ENCODE measurements around the gene OCIAD2. TPM values are rescaled to one million over a fixed set of nuclear protein-coding genes. Genes with fewer than 3 reads are reported as not detected.

OCIAD2 gene
- total RNA-seq, 1 experiment from 2014 or later: 166 TPM

DNA sequence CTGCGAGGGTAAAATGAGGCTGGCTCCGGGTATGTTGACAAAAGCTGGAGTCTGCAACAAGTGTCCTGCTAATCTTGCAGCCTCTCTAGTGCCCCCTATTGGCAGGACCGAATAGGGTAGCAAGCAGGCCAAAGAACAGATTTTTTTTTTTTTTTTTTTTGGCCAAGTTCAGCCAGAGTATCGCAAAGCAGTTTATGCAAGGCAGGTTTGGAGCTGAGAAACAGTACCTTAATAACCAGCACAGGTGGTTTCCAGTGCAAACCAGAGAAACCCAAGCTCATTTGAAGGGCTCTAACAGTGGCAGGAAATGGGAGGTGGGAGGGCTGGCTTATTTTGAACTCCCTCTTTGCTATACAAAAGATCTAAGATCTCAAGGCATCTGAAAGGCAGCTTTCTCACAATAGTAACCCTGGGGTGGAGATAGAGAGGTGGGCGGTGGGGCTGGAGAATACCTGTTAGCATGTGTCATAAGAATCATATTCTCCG lies 38.2 kb upstream of the OCIAD2 start:
- H3K27me3 ChIP-seq (replicated peaks; ENCODE audit: insufficient read depth, low read depth, low read length, poor library complexity): no peaks in the 10 kb centered on the region
- no peaks in the 10 kb centered on the region for H3K4me1 ChIP-seq (ENCODE audit: insufficient read depth, low read length, poor library complexity, severe bottlenecking)
- no peaks in the 10 kb centered on the region for H3K9me3 ChIP-seq (ENCODE audit: low read depth, low read length, poor library complexity, severe bottlenecking)
- peak; percentile 32 for DNase-seq (ENCODE audit: low spot score)
- H3K36me3 ChIP-seq (ENCODE audit: insufficient read depth, low read length, poor library complexity, severe bottlenecking): no peaks in the 10 kb centered on the region
- BruUV-seq (replicated peaks): no TSS peak
- H3K27ac ChIP-seq (ENCODE audit: low read depth, low read length, poor library complexity, severe bottlenecking): no peak overlapping the region
- TF ChIP-seq EZH2 (IDR thresholded peaks at IDR 0.05; ENCODE audit: borderline replicate concordance, low read depth, low read length, poor library complexity, severe bottlenecking): no peak
- TF ChIP-seq, protein P1, sequence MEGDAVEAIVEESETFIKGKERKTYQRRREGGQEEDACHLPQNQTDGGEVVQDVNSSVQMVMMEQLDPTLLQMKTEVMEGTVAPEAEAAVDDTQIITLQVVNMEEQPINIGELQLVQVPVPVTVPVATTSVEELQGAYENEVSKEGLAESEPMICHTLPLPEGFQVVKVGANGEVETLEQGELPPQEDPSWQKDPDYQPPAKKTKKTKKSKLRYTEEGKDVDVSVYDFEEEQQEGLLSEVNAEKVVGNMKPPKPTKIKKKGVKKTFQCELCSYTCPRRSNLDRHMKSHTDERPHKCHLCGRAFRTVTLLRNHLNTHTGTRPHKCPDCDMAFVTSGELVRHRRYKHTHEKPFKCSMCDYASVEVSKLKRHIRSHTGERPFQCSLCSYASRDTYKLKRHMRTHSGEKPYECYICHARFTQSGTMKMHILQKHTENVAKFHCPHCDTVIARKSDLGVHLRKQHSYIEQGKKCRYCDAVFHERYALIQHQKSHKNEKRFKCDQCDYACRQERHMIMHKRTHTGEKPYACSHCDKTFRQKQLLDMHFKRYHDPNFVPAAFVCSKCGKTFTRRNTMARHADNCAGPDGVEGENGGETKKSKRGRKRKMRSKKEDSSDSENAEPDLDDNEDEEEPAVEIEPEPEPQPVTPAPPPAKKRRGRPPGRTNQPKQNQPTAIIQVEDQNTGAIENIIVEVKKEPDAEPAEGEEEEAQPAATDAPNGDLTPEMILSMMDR (conservative IDR thresholded peaks at IDR 0.05; ENCODE audit: low read depth, low read length): peak; percentile 74
- ChIA-PET CTCF (no interaction called here), POLR2A (ENCODE audit: low non-redundant PET) (no interaction called here)
- intact Hi-C loops (cut with micrococcal nuclease; ENCODE audit: unreplicated experiment): no loop called here
- no peak overlapping the region for H3K4me3 ChIP-seq (ENCODE audit: low read depth, low read length, poor library complexity, severe bottlenecking)

DNA sequence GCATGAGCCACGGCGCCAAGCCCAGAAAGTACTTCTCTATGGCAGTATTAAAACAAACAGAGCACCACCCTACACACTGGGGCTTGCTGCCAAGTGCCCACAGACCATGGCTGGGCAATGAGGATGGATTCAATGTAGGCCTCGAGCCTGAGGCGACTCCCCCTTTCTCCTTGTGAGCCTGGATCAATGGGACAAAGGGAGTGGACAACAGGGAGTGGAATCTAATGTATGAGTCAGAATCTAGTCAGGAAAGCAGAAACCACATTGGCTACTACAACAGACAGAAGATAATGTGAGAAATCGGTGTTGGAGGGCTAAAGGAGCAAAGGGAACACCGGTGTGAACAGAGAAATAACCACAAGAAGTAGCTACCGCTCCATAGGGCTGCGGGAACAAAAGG lies 37.7 kb upstream of the OCIAD2 start:
- TF ChIP-seq, protein P1 (conservative IDR thresholded peaks at IDR 0.05; ENCODE audit: low read depth, low read length): no peak
- TF ChIP-seq EZH2 (IDR thresholded peaks at IDR 0.05; ENCODE audit: borderline replicate concordance, low read depth, low read length, poor library complexity, severe bottlenecking): no peak
- intact Hi-C loops (cut with micrococcal nuclease; ENCODE audit: unreplicated experiment): no loop called here
- no peaks in the 10 kb centered on the region for H3K27me3 ChIP-seq (replicated peaks; ENCODE audit: insufficient read depth, low read depth, low read length, poor library complexity)
- ChIA-PET POLR2A (ENCODE audit: low non-redundant PET) (no interaction called here), CTCF (no interaction called here)
- BruUV-seq (replicated peaks): no TSS peak
- no peak for DNase-seq (ENCODE audit: low spot score)
- H3K4me3 ChIP-seq (ENCODE audit: low read depth, low read length, poor library complexity, severe bottlenecking): no peak overlapping the region
- no peaks in the 10 kb centered on the region for H3K36me3 ChIP-seq (ENCODE audit: insufficient read depth, low read length, poor library complexity, severe bottlenecking)
- no peaks in the 10 kb centered on the region for H3K4me1 ChIP-seq (ENCODE audit: insufficient read depth, low read length, poor library complexity, severe bottlenecking)
- H3K9me3 ChIP-seq (ENCODE audit: low read depth, low read length, poor library complexity, severe bottlenecking): no peaks in the 10 kb centered on the region
- no peak overlapping the region for H3K27ac ChIP-seq (ENCODE audit: low read depth, low read length, poor library complexity, severe bottlenecking)

DNA sequence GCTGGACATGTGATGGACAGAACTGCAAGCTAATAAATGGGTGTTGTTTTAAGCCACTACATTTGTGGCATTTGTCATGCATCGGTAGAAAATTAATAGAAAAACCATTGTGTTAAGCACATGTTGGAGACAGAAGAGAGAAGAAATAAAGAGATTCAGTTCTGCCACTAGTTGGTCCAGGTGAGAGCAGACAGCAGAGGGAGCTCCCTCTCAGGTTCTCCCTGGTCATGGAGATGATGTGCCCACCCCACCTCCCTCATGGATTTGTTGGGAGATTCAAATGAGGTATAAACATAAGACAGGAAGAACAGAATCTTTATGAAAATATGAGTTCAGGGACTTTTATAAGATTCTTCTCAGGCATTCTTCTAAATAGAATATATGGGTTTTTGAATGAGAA lies 36.8 kb upstream of the OCIAD2 start:
- Histone ChIP-seq H3K4me1 (ENCODE audit: insufficient read depth, low read length, poor library complexity, severe bottlenecking) (no peaks in the 10 kb centered on the region), H3K4me3 (ENCODE audit: low read depth, low read length, poor library complexity, severe bottlenecking) (no peak overlapping the region), H3K27me3 (replicated peaks; ENCODE audit: insufficient read depth, low read depth, low read length, poor library complexity) (no peaks in the 10 kb centered on the region), H3K9me3 (ENCODE audit: low read depth, low read length, poor library complexity, severe bottlenecking) (peaks cover under 1% of the 10 kb centered on the region), H3K36me3 (ENCODE audit: insufficient read depth, low read length, poor library complexity, severe bottlenecking) (no peaks in the 10 kb centered on the region), H3K27ac (ENCODE audit: low read depth, low read length, poor library complexity, severe bottlenecking) (no peak overlapping the region)
- POLR2A ChIA-PET (ENCODE audit: low non-redundant PET): no interaction called here
- CTCF ChIA-PET: no interaction called here
- no peak for DNase-seq (ENCODE audit: low spot score)
- intact Hi-C loops (cut with micrococcal nuclease; ENCODE audit: unreplicated experiment): no loop called here
- no peak for TF ChIP-seq EZH2 (IDR thresholded peaks at IDR 0.05; ENCODE audit: borderline replicate concordance, low read depth, low read length, poor library complexity, severe bottlenecking)
- TF ChIP-seq, protein P1 (conservative IDR thresholded peaks at IDR 0.05; ENCODE audit: low read depth, low read length): peak; percentile 34; the same call in 1 of the 2 replicates
- no TSS peak for BruUV-seq (replicated peaks)
